ENCODE data around the gene RSAD1.

DNA sequence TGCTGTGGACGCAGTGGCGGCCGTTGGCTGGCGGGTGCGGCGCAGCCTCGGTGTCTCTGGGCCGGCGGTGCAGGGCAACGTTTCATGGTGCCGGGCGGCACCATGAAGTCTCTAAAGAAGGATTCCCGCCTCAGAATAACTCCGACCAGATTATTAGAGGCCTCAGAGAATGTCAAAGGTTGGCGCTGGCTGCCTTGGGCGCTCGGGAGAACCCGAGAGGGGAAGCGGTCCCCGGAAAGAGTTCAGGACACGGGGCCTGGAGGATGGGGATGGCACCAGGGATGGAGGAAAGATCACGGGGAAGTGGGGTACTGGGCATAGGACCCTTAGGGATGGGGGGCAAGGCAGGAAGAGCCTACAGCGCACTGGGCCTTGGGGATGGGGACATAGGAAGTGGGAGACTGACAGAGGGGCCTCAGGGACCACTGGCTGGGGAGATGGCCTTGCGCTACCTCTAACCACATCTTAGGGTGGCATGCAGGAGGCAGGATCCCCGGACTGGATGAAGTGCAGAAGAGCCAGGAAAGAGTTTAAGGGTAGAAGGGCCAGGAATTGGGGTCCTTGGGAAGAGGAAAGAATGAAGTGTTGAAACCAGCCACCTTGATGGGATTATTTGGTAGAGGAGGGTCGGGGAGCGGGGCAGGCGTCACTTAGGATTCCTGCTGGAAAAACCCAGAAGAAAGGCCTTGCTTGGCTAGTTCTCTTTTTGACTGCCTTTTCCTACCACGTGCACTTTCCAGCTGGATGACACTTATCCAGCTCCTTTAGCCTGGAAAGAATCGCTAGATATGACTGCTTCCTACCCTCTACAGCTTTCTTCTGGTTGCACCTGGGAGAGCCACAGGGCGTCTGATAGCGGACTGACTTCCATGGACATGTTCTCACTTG is 30.2 kb downstream of the RSAD1 start:
- TF ChIP-seq GATA3 (IDR thresholded peaks at IDR 0.05; ENCODE audit: low read depth, low read length) (no peak), GATA2 (IDR thresholded peaks at IDR 0.05; ENCODE audit: low read depth, low read length) (no peak)

Data from SH-SY5Y (cell line).